GM11168 (cell line): ENCODE data around the gene PLPPR3.
"Not testable (repeated sequence)": the region's sequence is repeated elsewhere in the genome, so short reads cannot be mapped to it uniquely, and the experiment has no call there.

Experiments
- in situ Hi-C: fragments of 300-500 bp; cut with MboI; formaldehyde crosslinking; loops from one replicate; pipeline ENCODE4 v1.12.0; 2022; ENCODE audit warnings: low sequenced_read_pairs; ENCODE audit not compliant: unreplicated experiment

Gene PLPPR3

DNA sequence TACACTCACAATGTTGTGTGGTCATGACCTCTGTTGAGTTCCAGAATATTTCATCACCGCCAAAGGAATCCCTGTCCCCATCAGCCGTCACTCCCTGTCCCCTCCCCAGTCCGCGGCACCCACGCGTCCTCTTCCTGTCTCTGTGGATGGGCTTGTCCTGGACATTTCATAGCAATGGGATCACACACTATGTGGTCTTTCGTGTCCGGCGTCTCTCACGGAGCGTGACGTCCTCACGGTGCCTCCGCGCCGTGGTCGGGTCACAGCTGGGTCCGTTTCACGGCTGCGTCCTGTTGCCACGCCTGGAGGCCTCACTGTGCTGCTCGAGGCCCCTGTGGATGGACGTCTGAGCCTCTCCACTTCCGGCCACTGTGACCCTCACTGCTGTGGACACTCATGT is 12.5 kb upstream of the PLPPR3 start:
- in situ Hi-C loops, result no loop called here

DNA sequence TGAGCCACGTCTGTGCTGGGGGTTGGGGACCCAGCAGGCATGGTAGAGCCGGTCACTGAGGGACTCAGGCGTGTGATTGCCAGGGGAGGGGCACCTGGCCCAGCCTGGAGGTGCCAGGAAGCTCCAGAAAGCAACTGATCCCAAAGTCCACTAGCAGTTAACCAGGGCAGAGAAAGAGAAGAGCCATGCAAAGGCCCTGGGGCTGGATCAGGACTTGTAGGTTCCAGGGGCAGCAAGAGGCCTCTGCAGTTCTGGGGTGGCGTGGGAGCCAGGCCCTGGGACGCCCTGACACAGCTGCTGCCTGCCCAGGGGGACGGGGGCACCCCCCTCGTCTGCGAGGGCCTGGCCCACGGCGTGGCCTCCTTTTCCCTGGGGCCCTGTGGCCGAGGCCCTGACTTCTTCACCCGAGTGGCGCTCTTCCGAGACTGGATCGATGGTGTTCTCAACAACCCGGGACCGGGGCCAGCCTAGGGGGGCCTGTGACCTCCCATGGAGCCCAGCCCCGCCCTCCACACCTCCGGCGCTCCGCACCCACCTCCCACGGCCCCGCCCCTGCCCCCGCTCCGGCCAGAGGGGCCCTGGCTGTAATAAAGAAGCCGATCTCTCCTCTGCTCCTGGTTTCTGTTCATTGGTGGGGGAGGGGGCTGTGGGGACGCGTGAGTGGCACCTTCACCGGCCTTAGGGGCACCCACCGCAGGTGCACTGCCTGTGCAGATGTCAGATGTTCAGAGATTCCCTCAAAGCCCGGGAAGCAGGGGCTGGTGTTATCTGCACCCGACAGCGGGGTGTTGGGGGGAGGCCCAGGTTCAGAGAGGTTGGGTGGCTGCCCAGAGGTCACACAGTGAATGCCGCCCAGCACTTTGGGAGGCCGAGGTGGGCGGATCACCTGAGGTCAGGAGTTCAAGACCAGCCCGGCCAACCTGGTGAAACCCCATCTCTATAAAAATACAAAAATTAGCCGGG is 9.9 kb upstream of the PLPPR3 start:
- in situ Hi-C loops, result no loop called here

DNA sequence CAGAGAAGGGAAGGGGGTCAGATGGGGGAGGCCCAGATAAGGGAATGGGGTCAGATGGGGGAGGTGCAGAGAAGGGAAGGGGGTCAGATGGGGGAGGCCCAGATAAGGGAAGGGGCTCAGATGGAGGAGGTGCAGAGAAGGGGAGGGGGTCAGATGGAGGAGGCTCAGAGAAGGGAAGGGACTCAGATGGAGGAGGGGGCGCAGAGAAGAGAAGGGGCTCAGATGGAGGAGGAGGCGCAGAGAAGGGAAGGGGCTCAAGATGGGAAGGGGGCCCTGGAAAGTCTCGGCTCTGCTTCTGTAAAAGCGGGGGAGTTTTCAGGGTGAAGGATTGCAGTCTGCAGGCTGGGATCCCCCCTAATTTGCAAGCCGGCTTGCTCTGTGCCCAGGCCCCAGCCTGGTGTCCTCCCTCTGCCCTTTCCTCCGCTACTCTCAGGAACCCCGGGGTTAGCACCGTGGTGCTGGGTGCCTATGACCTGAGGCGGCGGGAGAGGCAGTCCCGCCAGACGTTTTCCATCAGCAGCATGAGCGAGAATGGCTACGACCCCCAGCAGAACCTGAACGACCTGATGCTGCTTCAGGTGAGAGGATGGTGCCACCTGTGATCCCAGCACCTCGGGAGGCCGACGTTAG is 7.5 kb upstream of the PLPPR3 start:
- in situ Hi-C loops, result no loop called here

DNA sequence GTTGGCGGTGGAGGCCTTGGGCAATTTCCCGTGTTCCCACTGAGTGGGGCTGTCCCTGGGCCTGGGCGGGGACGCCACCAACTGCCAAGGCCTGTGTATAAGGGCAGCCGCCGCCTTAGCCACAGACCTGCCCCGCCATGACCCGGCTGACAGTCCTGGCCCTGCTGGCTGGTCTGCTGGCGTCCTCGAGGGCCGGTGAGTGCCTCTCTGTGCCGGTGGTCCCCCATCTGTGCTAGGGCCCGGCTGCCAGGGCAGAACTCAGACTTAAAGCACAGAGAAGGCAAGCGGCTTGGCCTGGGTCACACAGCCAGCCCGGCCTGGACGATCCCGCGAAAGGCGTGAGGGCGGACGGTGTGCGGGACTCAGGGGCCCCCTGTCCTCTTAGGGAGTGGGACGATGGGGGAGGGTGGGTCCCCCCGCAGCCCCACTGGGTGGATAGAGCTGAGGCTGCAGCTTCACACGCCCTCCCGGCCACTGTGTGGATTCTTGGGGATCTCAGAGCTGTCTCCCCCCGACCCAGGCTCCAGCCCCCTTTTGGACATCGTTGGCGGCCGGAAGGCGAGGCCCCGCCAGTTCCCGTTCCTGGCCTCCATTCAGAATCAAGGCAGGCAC is 6.1 kb upstream of the PLPPR3 start, which contains the start of gene AZU1:
Gene AZU1 (plus strand): TSS at position 128 of the 612 bp plus-strand sequence. CDS start 10 bp downstream, at position 138.
- in situ Hi-C loops, result no loop called here

DNA sequence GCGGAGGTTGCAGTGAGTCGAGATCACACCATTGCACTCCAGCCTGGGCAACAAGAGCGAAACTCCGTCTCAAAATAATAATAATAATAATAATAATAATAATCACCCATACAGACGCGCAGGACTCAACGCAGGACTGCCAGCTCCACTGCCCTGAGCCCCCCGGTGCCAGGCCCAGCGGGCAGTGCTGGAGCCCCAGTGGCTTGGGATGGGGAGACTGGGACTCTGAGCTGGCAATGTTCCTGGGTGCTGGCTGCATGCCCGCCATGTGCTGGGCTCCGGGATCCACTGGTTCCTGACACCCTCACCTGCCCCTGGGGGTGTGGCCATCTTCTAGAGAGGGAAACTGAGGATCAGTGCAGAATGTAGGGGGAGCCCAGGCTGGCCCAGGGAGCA is 5.6 kb upstream of the PLPPR3 start:
- in situ Hi-C loops, result no loop called here

DNA sequence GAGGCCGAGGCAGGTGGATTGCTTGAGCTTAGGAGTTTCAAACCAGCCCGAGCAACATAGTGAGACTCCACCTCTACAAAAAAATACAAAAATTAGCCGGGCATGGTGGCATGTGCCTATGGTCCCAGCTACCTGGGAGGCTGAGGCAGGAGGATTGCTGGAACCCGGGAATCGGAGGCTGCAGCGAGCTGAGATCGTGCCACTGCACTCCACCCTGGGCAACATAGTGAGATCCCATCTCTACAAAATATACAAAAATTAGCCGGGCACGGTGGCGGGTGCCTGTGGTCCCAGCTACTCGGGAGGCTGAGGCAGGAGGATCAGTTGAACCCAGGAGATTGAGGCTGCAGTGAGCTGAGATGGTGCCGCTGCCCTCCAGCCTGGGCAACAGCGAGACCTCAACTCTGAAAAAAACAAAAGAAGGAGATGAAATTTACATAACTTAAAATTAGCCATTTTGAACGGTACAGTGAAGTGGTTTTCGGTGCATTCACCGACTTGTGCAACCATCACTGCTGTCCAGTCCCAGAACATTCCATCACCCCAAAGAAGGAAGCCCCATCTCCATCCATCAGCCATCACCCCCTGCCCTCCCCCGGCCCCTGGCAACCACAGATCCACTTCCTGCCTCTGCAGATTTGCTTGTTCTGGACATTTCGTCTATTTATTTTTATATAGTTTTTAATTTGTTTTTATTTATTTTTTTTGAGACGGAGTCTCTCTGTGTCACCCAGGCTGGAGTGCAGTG is 4.3 kb upstream of the PLPPR3 start:
- in situ Hi-C loops, result no loop called here

DNA sequence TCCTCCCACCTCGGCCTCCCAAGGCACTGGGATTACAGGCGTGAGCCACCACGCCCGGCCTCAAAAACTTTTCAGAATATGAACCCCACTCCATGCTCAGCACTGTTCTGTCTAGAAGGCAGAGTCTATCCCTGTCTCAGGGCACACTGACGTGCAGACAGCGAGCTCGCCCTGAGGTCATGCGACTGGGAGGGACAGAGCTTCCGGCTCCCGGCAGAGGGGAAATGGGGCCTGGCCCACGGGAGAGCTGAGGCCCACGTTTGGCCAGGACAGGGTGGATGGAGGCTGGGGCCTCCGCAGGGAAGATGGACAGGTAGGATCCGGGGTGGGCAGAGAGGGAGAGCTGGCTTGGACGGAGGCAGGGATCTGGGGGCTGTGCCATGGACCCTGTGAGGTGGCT is 3.1 kb upstream of the PLPPR3 start:
- in situ Hi-C loops, result no loop called here

DNA sequence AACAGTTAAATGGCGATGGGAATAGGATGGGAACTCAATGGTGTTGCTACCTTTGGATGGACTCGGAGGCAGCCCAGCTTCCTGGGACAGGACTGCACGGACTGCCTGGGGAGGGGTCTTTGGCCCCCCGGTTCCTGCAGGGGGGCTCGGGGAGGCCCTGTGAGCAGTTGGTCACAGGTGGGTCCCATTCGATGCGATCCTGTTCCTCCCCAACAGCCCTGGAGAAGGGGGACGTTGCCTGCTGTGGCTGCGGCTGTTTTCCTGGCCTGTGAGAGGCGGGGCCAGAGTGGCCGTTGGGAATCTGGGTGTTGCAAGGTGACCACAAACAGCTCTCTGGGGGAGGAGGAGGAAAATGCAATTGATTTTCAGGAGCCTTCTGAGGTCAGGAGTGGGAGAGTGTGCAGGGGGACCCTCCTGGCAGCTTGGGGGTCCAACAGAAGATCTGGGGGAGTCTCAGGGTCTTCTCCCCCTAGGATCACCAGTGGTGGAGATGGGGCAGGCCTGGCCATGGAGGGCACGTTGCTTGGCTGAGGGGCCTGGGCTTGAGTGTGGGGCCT is 1.9 kb upstream of the PLPPR3 start:
- in situ Hi-C loops, result no loop called here

DNA sequence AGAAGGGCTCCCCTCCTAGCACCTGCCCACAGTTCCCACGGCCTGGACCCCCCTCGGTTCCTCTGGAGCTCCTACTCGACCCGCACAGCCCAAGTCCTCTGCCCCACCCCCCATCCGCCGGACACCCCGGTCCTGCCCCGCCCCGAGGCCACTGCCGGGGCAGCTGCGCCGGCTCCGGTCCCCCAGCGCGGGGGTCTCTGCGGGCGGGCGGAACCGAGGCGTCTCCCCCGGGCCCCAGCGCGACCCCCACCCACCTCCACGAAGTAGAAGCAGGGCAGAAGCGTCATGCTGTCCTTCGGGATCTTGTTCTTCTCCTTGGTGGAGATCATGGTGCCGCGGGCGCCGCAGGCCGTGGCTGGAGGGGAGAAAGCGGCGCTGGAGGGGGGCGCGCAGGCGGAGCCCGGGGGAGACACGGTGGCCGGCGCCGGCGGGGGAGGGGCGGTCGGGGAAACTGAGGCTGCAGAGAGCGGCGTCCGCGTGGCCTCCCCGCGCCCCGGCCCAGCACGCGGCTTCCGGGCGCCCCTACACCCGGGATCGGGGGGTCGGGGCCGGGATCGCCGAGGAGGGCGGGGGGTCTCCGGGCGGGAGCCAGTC is 427 bp downstream of the PLPPR3 start:
- in situ Hi-C loops, result no loop called here

DNA sequence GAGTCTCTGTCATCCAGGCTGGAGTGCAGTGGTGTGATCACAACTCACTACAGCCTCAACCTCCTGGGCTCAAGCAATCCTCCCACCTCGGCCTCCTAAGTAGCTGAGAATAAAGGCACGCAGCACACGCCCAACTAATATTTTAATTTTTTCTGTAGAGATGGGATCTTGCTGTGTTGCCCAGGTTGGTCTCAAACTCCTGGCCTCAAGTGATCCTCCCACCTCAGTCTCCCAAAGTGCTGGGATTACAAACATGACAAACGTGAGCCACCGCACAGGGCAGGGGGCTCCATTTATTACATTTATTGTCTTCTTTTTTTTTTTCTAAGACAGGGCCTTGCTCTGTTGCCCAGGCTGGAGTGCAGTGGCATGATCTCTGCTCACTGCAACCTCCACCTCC is 1.5 kb downstream of the PLPPR3 start:
- in situ Hi-C loops, result not testable (repeated sequence)

DNA sequence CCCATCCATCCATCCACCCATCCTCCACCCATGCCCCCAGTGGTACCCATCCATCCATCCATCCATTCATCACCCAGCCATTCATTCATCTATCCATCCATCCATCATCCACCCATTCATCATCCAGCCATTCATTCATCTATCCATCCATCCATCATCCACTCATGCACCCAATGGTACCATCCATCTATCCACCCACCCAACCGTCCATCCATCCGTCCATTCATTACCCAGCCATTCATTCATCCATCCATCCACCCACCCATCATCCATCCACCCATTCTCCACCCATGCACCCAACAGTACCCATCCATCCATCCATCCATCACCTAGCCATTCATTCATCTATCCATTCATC is 5.3 kb downstream of the PLPPR3 start:
- in situ Hi-C loops, result no loop called here

DNA sequence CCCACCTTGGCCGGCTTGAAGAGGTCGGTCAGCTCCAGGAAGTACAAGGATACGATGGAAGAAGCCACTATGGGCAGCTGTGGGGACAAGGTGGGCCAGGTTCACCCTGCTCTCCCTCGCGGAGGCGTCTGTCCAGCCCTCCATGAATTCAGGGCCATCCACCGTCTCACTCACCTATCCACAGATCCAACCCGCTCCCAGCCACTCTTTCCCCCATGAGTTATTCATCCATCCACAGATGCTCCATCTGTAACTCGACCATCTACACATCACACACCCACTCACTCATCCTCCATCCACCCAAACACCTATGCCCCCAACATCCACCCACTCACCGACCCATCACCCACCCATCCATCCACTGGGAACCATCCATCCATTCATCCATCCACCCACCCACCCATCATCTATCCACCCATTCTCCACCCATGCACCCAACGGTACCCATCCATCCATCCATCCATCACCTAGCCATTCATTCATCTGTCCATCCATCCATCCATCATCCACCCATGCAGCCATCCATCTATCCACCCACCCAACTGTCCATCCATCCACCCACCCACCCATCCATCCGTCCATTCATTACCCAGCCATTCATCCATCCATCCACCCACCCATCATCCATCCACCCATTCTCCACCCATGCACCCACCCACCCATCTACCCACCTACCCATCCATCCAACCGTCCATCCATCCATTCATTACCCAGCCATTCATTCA is 5.8 kb downstream of the PLPPR3 start:
- in situ Hi-C loops, result no loop called here

DNA sequence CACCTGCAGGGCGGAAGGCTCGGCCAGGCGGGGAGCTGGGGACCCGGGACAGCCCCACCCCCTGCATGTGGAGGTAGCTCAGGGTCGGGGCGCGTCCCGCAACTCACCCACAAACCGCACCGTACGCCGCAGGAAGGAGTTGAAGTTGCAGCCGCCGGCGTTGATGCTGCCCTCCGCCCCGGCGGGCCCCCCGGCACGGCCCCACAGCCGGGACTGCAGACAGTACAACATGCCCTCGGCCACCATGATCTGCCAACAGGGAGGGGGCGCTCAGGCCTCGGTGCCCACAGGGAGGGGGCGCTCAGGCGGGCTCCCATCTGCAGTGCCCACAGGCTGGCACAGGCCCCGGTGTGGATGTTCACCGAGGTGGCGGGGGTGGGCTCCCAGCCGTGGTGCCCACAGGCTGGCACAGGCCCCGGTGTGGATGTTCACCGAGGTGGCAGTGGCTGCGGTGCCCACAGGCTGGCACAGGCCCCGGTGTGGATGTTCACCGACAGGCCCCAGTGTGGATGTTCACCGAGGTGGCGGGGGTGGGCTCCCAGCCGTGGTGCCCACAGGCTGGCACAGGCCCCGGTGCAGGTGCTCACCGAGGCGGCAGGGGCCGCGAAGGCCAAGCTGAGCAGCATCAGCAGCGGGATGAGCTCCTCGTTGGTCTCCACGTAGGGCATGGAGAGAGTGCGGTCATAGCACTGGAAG is 6.5 kb downstream of the PLPPR3 start:
- in situ Hi-C loops, result no loop called here

DNA sequence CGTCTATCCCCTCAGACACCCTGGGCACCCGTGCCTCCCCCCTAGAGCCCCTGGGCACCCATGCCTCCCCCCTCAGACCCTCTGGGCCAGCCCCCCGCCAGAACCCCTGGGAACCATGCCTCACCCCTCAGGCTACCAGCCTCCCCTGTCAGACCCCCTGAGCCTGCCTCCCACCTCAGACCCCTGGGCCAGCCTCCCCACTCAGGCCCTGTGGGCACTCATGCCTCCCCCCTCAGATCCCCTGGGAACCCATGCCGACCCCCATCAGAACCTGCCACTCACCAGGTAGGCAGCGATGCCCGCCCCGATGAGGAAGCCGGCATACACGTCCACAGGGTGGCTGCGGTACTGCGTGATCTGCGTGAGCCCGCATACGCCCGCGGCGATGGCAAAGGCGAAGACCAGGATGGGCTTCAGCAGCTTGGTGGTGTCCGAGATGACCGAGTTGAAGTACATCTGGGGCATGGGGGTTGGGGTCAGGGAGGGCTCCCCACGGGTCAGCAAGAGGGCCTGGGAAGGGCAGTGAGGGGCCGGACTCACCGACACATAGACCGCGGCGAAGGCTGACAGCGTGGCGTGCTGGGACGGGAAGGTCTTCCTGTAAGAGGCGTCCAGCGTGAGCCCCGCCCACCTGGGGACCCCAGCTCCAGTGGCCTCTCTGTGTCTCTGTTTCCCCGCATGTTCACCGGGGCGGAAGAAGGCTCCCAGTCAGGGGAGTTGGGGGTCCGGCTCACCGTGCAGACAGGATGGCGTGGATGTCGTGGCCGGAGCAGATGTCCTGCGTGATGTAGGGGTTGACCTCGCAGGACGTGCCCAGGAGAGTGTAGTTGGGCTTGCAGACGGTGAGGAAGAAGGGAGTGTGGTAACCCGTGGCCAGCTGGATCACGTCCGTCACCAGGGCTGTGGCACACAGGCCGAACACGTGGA is 7.3 kb downstream of the PLPPR3 start:
- in situ Hi-C loops, result no loop called here

DNA sequence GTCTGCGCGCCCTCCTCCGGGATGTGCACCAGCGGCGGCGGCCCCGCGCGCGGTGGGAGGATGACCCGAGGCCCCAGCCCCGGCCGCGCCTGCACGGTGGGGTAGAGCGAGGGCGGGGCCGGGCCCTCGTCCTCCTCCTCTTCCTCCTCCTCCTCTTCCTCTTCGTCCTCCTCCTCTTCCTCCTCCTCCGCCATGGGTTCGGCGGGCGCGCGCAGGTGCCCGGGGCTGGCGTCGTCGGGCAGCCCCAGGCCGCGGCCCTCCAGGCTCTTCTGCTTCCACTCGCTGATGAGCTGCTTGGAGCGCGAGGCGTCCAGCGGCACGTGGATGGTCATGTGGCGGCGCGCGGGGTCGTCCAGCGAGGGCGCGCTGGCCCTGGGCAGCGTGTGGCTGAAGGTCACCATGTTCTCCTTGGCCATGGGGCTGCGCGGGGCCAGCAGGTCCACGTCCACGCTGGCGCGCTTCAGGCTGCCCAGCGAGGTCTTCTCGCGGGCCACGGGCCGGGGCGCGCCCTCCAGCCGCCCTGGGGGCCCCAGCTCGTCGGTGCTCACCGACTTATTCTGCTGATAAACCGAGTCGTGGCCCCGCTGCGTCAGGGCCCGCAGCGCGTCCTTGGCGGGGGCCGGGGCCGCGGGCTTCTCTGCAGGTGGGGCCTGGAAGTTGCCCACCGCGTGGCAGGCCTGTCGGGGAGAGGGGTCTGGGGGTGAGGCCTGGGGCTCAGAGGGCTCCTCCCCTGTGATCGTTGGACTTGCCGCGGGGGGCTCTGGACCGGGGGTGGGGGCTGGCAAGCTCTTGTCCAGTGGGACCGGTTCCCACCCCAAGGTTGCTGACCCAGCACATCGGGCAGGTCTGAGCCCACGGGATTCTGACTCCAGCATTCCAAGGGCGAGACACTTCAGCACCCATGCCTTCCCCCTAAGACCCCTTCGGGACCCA is 8.3 kb downstream of the PLPPR3 start:
- in situ Hi-C loops, result no loop called here

DNA sequence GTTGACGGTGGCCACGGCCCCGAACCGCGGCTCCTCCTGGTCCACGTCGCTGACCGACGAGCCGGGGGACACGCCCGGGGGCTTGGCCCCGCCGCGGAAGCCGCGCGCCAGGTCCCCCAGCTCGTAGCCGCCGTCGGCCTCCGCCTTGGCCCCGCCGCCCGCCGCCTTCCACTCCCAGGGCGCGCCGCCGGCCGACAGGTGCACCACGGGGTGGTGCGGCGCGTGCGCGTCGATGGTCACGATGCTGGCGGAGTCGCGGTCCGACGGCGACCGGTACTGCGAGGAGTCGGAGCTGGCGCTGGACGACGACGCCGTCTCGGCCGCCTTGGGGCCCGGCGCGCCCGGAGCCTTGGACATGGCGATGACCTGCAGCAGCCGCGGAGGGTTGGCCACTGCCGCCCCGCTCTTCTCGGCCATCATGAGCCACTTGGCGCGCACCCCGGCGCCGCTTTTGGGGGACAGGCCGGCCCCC is 9.0 kb downstream of the PLPPR3 start:
- in situ Hi-C loops, result no loop called here
